ACHN (cell line): ENCODE results near the gene ATG13.

ENCODE experiments used
- DNase-seq: peaks from one replicate; pipeline ENCODE4 v3.0.0-alpha.2; 2015
- in situ Hi-C: cut with HindIII; loops from 2 replicates; pipeline ENCODE4 v1.10.0; 2017; ENCODE audit warnings: low sequenced_read_pairs, low pct_ligation_motif_present, low pct_unique_long_range_greater_than_20kb

Gene ATG13

DNA sequence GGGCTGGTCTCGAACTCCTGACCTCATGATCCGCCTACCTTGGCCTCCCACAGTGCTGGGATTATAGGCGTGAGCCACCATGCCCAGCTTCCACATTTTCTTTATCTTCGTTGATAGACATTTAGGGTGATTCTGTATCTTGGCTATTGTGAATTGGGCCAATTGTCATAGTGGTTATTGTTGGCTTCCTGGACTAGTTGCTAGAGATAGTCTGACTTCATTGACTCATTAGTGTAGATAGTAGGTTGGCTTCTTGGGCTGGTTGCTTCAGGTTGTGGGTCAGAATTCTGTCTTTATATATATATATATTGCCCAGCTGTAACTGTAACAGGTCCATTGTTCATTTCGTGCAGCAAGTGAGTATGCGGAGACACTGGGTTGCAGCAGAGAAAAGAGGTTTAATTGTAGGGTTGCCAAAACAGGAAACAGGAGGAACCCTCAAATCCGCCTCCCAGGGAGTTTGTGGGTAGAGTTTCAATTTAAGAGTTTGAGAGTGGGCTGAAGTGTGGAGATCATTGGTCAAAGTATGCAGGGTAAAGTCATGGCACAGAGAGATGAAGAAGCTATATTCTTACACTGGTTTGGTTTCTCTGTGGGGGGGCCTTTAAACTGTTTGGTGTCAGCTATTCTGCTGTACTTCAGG lies 22.0 kb downstream of the ATG13 start:
- DNase-seq, result no peak
- in situ Hi-C loops, result no loop called here

DNA sequence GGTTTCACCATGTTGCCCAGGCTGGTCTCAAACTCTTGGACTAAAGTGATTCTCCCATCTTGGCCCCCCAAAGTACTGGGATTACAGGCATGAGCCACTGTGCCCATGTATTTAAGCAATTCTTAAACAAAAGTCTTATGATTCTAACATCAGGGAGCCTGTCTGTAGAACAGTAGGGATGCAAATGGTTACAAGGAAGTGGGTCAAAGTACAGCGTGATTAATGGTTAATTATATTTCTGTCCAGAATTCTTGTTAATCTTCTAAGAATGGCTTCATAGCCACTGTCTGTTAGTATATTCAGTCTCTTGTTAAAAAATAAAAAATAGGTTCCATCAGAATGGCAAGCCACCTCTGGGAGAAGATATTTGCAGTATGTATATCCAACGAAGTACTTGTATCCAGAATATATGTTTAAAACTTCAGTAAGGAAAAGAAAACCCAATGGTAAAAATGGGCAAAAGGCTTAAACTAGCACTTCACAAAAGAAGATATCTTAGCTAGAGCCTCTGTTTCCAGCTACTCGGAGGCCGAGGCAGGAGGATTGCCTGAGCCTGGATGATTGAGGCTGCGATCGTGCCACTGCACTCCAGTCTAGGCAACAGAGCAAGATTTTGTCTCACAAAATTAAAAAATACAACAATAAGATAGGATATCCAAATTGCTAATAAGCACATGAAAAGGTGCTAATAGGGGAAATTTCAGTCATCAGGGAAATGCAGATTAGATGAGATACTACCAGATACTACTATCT lies 22.9 kb downstream of the ATG13 start:
- in situ Hi-C loops, result no loop called here

DNA sequence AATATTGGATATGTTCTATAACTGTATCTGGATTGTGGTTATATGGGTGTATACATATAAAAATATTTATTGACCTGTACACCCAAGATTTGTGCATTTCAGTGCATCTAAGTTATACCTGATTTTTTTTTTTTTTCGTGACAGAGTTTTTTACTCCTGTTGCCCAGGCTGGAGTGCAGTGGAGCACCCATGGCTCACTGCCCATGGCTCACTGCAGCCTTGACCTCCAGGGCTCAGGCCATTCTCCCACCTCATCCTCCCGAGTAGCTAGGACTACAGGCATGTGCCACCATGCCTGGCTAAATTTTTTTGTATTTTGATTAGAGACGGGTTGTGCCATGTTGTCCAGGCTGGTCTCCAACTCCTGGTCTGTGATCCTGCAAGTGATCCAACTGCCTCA lies 24.3 kb downstream of the ATG13 start:
- no peak for DNase-seq
- in situ Hi-C loops, result no loop called here

More for the DNA sequence above, 22.9 kb downstream of the ATG13 start:
- no peak for DNase-seq

GRCh38 chr11:46642627-46643335 lies 25.4 kb downstream of the ATG13 start:
- in situ Hi-C loops, result no loop called here
- DNase-seq, result no peak

- in situ Hi-C loops, result no loop called here
Observed at GRCh38 chr11:46643531-46643930, 26.2 kb downstream of the ATG13 start.

DNA sequence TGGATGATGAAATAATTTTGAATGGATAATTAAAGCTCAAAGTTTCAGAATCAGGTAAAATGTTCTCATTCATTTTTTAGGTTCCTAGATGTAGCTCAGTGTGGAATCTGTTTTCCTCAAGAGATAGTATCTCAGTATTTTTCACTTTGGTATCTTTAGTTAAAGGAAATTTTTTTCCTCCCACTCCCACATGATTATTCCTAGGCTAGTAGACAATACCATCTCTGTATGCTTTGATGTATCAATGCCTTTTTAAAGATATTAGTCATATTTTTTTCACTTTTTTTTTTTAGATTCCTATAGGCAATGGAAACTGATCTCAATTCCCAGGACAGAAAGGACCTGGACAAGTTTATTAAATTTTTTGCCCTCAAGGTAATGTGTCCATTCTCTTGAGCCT lies 26.6 kb downstream of the ATG13 start:
- no peak for DNase-seq
- in situ Hi-C loops, result no loop called here

More at GRCh38 chr11:46643531-46643930, 26.2 kb downstream of the ATG13 start:
- DNase-seq, result no peak

DNA sequence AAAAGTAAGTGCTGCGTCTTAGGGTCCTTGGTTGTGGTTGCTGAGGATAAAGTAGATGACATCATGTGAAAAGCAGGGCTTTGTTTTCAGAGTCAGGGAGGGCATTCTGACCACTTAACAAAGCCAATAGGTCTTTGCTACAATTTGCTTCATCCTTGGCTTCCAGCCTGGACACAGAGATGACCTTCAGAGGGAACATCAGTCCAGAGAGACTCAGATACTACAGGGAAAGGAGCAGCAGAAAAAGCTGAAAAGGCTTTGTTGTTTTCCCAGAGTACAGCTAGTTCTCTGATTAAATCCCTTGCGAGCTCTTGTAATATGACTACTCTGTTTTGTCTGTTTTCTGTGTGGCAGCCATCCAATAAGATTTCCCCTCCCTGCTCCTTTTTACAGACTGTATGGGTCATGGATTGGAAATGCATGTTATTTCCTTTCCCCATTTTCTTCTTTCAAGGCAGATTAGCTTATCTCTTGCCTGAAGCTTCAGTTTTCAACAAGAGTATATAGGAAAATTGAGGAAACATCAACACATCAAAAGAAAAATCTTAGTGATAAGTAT lies 31.9 kb downstream of the ATG13 start:
- DNase-seq, result no peak
- in situ Hi-C loops, result no loop called here

DNA sequence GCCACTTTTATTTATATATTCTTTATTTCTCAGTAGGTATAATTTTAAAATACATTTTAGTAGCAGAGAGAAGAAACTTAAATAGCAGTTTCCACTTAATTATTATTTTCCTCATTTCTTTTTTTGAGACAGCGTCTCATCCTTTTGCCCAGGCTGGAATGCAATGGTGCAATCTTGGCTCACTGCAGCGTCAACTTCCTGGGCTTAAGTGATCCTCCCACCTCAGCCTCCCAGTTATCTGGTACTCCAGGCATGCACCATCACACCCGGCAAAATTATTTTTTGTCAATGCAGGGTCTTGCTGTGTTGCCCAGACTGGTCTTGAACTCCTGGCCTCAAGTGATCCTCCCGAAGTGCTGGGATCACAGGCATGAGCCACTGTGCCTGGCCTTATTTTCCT lies 38.3 kb downstream of the ATG13 start:
- in situ Hi-C loops, result no loop called here
- no peak for DNase-seq

- in situ Hi-C loops, result no loop called here
Observed at GRCh38 chr11:46657186-46657585, 39.8 kb downstream of the ATG13 start.

GRCh38 chr11:46658259-46658658 lies 40.9 kb downstream of the ATG13 start:
- no peak for DNase-seq
- in situ Hi-C loops, result no loop called here

More at GRCh38 chr11:46657186-46657585, 39.8 kb downstream of the ATG13 start:
- no peak for DNase-seq

GRCh38 chr11:46659908-46660307 lies 42.6 kb downstream of the ATG13 start:
- in situ Hi-C loops, result no loop called here

DNA sequence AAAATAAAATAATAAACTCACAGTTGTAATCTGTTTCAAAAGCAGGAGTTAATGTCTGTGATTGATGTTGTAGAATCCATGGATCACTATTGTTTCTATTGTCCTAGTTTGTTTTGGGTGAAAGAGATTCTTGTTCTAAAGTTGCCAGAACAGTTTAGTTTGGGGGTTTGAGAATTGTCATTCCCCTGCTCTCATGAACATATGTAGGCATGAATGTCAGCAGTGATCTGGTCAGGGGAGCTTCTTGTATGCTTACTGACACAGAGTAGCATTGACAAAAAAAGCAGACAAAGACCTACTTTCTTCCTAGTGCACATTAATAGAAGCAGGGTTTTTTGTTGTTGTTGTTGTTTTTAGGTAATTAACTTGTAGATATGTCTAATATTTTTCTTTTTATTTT lies 44.5 kb downstream of the ATG13 start:
- in situ Hi-C loops, result no loop called here
- no peak for DNase-seq

More at GRCh38 chr11:46659908-46660307, 42.6 kb downstream of the ATG13 start:
- DNase-seq, result no peak

DNA sequence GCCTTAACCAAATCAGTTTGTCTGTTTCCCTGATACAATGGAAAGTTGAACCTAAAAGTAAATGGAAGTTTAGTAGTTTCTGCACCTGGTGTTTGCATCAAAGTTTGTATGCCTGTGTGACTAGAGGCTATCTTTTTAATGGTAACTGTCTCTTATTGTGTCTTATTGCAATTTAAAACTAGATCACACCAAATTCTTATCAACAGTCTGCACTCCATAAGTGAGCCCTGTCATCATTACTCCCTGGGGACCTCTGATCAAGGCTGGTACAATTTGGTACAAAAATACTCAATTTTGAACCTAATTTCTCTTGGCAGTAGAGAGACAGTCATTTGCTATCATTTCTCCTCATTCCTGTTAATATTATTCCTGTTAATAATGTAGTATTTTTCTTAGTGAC lies 45.0 kb downstream of the ATG13 start:
- in situ Hi-C loops, result no loop called here

DNA sequence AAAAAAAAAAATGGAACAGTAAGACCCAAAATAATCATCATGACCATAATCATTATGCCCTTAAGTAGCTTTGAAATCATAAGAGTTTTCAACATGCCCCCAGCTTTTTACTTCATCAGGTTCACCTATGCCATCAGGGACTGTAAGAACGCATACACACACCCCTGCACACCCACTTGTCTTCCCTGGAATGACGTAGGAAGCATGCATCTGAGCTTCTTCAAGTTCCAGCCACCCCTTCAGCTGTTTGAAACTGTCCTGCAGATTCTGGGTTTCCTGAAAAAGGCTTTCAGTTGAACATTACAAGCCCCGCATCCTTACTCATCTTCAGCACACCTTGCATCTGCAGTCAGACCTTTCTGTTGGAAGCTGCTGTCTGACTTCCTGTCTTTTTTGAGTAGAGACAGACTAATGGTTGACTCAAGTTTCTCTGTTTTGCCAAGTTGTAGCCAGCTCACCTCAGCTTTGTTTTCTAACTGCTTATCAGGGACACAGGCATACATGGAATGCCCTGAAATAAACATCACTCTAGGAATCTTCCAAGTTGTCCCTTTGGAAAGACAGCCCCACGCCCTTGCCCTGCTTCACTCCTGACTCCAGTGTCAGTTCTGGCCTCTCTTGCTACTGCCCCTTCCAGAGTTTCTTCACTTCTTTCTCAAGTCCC lies 46.1 kb downstream of the ATG13 start:
- in situ Hi-C loops, result no loop called here
- no peak for DNase-seq

More for the DNA sequence above, 45.0 kb downstream of the ATG13 start:
- DNase-seq, result no peak

DNA sequence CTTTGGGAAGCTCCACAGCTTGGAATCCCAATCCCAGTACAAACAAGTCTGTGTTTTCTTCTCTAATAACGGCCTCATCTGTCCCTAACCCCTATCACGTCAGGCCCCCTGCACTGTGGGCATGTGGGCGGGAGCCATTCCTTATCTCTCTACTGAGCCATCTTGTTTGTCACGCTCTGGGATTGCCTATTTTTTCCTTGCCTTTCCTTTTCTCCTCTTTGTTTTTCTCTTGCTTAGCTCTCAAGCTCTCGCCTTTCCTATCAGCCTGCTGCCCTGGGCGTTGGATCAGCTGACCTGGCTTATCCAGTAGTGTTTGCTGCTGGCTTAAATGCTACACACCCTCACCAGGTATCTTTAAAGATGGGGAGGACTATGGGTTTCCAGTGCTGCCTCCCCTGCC lies 47.3 kb downstream of the ATG13 start:
- in situ Hi-C loops, result no loop called here

DNA sequence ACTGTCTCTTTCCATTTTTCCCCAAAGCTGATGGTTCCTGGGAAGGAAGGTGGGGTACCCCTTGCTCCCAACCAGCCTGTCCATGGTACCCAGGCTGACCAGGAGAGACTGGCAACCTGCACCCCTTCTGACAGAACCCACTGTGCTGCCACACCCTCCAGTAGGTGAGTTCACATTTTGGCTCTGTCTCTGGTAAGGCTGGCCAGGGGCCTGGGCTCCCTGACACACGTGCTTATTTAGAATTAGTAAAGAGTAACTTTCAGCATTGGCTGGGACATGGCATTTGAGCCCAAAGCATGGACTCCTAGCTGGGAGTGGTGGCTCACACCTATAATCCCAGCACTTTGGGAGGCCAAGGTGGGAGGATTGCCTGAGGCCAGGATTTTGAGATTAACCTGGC lies 48.0 kb downstream of the ATG13 start:
- in situ Hi-C loops, result no loop called here
- DNase-seq, result no peak

More for the DNA sequence above, 47.3 kb downstream of the ATG13 start:
- DNase-seq, result no peak

DNA sequence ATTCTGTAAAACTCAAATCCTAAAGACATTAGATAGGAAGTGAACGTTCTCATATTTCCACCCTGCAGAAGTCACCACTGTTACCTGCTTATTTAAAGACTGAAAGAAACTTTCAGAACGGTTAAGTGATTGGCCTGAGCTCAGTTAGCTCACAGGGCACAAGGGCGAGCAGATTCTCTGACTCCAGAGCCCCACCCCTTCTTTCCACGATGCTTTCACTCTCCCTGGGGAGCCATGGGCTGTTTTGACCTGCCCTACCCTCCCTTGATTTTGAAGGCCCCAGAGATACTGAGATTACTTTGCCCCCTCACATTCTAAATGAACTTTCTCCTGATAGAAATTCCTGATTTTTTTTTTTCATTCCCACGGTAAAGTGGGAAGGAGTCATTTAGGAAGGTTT lies 49.2 kb downstream of the ATG13 start:
- in situ Hi-C loops, result no loop called here
- DNase-seq, result no peak

DNA sequence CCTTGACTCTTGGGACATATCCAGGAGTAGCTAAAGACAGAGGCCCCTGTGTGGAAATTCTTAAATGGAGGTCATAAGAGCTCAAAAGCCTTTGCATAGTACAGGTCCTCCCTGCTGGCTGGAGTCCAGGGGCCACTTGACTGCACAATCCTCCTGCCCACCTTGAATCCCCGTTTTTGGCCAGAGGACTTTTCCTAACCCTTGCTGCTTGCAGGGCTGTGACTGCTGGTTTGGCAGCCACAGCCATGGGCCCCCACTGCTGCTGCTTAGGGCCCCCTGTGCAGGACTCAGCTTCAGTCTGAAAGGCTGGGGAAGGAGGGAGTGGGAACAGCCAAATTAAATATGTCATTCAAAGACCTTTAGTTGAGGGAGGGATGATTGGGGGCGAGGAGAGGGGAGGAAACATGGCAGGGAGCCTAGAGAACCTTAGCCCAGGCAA lies 49.7 kb downstream of the ATG13 start:
- in situ Hi-C loops, result no loop called here
- DNase-seq, result no peak
